HG02588 (cell line): Measurements from ENCODE around the gene HGF.
"Not testable (repeated sequence)": the region's sequence is repeated elsewhere in the genome, so short reads cannot be mapped to it uniquely, and the experiment has no call there.

Experiments used
- ATAC-seq: cut with Tn5 transposase; IDR thresholded peaks from one replicate; pipeline ENCODE4 v1.9.1; 2021; ENCODE audit warnings: mild to moderate bottlenecking, moderate library complexity; ENCODE audit not compliant: unreplicated experiment

HGF gene

DNA sequence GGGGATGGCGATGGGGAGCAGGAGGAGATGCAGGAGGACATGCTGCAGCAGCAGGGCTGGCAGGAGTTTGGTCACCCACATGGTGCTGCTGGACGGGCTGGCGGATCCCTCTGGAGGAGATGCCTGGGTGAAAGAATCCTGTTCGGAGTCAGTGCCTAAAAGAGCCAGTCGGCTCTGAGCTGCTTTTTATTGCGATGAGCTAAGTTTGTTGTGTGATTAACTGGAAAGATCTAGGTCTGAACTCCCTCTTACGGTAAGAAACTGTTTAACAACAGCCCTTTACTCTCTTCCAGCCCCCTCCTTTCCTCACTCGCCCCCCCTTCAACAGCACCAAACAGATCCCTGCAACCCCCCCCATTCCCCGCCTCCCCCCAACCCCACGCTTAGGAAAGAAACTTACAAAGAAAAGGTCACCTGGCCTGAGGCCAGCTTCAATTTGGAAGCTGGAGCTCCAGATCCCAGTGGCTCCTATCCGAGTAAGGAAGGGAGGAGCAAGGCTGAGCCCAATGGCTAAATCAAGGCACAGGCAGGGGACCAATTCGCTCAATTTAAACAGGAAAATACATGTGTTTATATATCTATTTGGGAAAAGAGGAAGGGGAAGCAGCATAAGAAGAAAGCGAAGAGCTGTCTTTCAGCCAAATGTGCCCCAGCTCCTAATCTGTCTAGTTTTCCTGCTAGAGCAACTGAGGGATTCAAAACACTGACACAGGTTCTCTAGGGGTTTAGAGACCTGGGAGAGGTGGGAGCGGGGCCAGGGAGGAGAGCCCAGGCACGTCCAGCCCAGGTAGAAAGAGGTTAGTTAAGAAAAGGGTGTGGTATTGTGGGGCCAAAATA is at the start of gene HGF:
HGF (minus strand) TSS at position 157 of the 837 bp plus-strand sequence; CDS start at position 81, 76 bp downstream.
- no peak for ATAC-seq

DNA sequence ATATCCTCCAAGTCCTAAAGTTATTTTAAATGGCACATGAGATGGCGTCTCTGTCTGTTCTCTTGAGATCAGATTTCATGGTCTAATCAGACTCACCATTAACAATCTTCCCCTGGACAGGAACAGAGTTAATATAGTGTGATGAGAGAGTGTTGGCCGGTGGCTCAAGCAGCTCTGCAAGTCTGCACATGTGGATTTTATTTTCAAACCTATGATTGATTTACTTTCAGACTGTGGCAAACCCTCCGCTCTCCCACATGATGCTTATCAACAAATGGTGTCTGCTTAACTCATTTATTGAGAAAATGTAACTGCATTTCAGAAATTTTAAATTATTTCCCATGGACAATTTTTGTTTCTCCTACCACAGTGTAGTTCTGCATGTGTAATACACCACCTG is 46.5 kb upstream of the HGF start:
- ATAC-seq: no peak

DNA sequence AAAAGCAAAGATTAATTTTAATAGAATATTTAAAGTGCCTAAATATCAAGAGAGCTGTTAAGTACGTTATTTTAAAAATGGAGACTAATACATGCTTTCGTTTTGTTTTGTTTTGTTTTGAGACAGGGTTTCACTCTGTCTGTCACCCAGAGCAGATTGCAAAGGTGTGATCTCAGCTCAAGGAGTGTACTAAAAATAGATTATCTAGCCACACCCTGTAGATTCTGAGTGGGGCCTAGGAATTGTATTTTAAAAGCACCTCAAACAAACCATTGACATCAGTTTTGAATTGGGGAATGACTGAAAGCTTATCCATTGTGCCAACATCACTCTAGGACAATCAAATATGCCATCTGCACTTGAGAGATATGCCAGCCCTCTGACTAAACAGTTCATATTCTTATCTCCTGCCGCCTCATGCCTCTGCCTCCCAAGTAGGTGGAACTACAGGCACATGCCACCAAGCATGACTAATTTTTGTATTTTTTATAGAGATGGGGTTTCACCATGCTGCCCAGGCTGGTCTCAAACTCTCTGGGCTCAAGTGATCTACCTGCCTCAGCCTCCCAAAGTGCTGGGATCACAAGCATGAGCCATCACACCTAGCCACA is 43.1 kb upstream of the HGF start:
- not testable (repeated sequence) for ATAC-seq

DNA sequence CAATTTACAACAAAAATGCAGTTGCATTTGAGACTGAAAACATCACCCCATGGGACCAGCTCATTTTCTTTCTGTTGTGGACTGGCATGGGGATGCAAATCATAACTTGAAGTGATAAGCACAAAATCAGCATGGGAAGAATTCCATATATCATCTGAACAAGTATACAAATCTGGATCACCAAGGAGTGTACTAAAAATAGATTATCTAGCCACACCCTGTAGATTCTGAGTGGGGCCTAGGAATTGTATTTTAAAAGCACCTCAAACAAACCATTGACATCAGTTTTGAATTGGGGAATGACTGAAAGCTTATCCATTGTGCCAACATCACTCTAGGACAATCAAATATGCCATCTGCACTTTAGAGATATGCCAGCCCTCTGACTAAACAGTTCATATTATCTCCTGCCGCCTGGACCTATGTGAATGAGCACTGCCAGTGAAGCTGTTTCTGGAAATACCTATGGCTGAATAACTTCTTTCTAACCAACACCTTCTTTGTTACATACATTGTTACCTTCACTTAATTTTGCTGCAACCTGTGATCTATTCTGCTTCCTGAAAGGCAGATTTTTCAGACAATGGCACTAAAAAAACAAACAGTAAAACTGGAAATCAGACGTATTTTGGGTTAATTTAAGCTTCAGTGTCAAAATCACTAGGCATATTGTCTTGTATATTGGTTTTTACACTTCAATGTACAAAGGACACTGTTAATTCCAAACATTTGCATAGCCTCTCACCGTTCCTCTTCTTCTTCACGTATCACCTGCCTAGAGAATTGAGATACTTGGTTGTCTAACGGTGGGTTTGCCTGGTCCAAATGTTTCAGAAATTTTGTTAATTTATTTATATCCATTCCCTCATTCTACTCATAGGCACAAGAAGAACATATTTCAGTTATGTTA is 42.4 kb upstream of the HGF start:
- ATAC-seq: no peak

DNA sequence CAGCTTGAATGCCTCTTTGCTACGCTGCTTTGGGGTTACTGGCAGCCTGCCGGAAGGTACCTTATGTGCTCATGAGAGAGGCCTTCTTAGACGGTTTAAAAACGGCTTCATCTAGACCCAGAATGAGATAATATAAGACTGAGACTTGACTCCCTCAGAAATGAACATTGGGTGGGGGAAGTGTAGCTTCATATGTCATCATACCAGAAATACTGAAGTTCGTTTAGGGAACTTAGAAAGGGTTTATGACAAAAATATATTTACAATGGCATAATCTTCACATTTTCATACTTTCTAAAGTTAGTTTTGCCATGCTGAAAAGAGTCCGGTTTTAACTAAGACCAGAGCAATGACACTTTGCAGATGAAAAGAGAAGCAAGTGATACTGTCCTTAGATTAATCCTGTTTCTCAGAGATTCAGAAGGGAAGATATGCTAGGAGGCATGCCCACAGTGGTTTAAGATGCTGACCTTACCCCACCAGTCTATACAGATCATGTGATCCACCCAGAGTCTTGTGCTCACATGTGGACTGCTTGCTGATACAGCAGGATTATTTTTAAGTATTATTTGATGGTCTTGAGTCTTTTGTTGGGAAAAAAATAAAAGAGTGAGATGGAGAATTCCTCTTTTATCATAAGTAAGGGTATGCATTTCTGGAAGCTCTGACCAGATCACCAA is 40.8 kb upstream of the HGF start:
- no peak for ATAC-seq

DNA sequence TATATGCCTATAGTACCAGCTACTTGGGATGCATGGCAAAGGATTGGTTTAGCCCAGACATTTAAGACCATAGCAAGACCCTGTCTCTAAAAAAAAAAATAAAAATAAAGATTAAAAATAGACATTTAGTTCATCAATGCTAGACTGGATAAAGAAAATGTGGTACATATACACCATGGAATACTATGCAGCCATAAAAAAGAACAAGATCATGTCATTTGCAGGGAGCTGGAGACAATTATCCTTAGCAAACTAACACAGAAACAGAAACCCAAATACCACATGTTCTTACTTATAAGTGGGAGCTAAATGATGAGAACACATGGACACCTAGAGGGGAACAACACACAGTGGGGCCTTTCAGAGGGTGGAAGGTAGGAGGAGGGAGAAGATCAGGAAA is 38.5 kb upstream of the HGF start:
- not testable (repeated sequence) for ATAC-seq

DNA sequence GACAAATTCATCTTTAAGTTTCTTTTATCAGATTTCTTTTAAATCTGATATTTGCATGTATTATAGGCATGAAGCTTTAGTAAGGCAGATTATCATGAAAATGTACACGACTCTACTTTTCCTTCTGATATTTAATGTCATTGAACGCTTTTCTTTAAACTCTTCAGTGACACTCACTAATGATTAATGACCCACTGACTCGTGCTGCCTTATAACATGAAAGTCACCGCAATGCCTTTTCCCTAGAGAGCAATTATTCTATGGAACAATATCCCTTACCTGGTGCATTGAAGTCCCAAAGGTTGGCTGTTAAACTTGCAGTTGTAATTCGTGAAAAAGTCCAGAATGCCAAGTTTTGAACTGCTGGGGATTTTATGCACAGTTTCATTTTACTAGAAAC is 33.4 kb upstream of the HGF start:
- ATAC-seq: no peak

DNA sequence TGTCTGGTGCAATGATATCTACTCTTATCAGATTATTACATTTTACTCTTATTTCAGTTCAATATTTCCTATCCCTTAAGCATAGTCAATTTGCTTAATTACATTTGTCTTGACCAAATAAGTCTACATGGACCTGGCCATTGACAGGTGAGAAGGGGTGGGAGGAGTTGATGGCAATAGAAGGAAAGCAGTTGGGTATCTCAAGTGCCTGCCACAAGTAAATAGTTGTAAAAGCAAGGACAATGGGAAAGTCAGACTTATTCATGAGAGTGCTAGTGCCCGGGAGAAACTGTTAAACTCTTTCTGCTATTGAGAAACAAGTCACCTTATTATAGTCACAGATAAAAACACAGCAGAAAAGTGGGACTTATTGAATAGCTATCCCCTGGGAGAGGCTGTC is 32.4 kb upstream of the HGF start:
- ATAC-seq: no peak

DNA sequence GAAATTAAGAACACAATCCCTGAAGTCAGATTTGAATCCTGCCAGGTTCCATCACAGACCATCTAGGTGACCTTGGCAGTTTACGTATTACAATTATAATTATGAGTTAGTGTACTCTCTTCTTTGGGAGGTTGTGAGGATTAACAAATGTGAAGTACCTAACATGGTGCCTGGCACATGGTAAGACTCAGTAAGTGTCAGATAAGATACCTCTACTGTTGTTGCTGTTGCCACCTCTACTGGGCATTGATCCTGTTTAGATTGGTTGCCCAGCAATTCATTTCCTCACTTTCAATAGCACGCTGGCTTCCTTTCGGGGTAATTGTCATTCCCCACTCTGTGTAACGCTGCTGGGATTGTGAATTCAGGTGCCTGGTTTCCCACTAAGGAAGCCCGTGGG is 31.7 kb upstream of the HGF start:
- ATAC-seq: no peak

DNA sequence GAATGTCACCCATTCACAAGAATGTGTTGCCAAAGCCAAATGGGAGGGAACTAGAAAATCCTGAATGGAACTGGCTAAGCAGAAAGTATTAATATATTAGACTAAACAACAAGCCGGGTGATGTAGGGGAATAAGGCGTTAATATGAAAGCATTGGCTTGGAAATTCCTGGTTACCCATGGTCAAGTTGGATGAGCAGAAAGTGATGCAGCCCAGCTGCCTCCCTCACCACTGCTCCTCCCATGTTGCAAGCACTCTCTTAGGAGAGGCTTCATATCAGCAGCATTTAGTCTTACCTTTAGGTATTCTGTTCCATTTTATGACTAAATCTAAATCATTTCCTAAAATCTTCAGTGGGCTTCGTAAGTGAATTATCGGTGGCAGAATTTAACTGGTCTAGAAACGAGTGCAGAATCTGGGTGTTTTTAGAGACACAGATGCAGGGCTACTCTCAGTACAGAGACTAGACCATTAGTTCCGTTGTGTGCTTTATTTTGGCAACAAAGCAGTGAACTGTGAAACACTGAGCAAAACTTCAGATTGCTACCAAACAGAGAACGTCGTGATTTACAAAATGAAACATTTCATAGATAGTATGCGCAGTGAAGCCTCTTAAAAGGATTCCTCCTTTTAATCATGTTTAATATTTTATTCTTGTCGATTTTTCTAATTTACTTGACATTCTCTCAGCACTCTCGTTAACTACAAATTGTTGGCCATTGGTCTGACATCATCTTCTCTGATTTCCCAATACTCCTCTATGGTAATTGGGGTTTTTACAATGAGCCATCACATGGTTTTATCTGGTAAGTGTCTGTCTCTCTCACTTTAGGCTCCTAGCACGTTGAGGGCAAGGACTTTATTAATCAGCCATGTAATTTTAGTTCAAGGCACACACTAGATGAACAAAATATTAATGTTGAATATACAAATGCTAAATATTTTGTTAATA is 22.0 kb upstream of the HGF start:
- ATAC-seq: no peak

DNA sequence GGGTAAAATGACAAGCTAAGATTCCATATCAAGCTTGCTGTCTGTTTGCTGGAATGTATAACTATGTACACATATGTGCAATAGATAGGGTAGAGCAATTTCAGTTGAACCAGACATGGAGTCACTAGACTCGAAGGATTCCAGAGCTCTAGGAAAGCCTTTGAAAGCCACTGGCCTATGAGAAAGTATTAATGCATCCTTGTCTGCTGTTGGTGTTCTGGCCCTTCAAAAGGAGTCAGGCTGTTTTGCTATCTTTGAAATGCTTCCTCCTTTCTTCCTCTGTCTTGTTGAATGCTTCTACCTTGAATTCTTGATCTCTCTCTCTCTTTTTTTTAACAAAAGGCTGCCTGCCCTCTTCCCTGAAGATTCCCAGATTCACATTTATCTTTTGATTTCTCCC is 20.8 kb upstream of the HGF start:
- no peak for ATAC-seq

DNA sequence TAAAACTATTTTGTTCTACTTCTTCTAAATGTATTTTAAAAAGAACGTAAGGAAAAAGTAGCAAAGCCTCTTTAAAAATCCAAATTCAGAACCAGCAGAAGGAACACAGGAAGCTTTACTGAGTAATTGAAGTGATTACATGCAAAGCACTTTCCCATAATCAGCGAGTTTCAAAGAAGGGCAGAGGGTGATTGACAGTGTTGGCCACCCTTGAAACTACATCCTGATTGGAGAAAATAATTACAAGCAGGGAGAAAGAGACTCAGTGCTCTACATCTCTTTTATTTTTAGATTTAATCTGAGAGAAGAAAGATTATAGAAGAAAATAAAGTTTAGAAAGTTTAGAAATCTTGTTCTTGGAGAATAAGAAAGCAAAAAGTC is 20.3 kb upstream of the HGF start:
- ATAC-seq: no peak

DNA sequence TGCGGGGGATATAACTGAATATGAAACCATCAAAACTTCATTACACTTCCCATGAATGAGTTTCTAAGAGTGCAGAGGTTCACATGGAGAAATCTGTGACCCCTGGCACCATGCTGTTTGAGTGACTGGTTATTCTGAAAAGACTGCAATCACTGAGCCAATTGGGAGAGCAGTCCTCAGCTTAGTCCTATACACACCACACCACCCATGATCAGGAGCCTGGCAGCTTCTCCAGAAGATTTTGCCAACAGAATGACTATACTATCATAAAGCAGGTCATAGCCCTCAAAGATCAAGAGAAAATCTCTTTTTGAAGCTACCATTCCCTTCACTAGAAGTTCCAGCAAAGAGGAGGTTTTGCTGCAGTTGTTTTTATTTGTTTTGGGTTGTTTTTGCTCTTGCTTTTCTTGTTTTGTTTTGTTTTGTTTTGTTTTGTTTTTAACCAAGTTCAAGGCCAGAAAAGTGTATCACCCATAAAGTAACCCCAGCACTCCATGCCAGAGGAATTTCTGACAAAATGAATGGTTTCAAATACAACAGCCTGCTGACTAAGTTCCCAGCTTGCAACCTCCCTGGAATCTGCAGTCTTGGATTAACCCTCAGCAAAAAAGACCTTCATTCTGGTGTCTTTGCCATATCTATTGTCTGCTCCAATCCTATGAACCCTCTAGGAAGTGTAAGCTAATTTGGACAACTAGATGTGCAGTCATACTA is 19.7 kb upstream of the HGF start:
- no peak for ATAC-seq

DNA sequence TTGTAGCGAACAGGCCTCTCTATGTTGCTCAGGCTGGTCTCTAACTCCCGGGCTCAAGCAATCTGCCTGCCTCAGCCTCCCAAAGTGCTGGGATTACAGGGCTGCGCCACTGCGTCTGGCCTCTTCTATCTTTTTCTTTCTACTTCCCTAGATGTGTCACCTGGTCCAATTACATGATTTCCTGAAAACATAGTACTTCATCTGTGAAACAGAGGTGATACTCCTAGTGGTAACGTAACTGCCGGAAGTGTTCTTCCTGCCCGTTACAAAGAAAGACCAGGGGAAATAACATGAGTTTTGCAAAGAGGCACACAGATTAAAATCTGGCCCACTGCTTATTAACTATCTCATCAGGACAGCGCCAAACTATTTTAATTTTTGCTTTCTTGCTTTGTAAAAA is 18.4 kb upstream of the HGF start:
- ATAC-seq: no peak

DNA sequence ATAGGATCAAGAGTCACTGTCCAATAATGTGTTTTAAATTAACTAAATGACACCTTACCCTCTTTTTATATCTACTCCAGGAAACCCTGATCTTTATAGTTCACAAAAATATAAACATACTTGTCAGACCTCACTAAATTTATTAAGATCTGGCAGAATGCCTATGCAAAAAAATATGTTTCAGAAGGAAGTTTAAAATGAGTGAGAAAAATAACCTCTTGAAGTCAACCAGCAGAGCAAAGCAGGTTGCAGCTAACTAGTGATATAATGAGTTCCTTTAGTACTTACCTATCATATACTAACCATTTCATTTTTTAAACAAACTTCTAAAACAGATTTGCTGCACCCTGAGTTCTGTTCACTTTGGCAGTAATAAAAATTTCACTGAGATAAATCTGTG is 14.0 kb upstream of the HGF start:
- ATAC-seq: no peak

DNA sequence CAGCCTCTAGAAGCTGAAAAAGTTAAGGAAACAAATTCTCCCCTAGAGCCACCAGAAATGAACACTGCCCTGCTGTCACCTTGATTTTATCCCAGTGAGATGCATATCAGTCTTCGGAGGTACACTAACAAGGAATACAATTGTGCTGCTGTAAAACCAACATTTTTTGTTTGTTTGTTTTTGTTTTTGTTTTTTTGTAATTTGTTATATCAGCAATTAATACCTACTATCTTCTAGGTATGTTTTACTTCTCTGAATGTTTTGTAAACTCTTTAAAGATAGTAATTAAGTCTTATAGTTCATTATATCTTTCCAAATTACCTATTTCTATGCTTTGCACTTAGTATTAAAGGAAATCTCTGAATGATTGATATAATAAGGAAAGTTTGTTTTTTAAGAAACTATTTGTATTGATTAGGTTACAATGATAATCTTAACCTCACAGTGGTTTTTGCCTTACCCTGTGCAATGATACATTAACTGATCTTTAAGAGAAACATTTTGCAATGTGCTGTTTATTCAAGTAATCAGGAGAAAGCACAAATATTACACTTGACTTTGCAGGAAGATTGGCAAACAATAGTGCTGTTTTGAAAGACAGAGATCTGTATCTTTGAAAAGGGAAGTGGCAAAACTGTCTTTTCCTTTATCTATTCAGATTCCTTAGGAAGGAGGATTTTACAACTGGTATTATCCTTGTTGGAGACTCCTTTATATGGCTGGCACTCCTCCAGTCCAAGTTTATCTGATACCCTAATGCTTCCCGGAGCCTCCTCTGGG is 11.3 kb upstream of the HGF start:
- ATAC-seq: no peak

DNA sequence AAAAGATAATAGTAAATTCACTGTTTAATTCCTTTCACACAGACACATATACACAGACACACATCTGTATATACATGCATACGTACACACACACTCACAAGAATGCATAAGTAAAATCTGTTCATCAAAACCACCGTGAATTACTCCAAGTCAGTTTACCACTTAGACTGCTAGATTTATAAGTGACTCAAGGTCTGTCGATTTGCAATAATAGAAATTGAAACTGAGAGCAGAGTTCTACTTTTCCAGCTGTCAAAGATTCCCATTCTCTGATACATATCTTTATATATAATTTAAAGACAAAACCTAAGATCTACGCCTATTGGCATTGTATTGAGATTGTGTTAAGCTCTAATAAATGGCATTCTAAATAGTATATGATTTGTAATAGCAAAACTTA is 9.9 kb upstream of the HGF start:
- no peak for ATAC-seq

DNA sequence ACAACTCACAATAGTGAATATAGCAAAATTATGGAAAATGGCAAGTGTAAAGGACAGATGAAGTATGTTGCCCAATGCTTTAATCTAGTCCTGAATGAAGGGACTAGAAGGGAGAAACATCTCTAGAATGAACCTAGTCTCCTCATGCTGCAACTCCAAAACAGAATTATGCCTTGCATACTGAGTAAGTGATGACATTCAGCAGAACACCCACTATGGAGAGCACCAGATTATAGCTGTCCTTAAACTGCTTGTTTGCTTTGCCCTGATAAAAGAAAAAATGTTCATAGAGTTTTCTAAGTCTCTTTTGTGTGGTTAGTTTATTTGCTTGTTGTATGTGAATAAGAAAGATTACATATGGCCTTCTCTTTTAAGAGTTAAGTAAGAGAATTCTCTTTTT is 7.8 kb upstream of the HGF start:
- ATAC-seq: no peak
